H1 (cell line): ENCODE data around the gene CEP85L. TPM values are rescaled to one million over a fixed set of nuclear protein-coding genes. Genes with fewer than 3 reads are reported as not detected.

Experiments
- CTCF ChIA-PET: fragments of 300-600 bp; sonication (Branson Sonifier 250); formaldehyde crosslinking; loops from one replicate; lab custom pipeline; 2021; ENCODE audit not compliant: partially characterized antibody; lab: Charles Lee
- POLR2A ChIA-PET: fragments of 300-600 bp; sonication (Branson Sonifier 250); formaldehyde crosslinking; loops from one replicate; lab custom pipeline; 2021; ENCODE audit warnings: inconsistent platforms; ENCODE audit not compliant: partially characterized antibody; lab: Charles Lee
- DNase-seq, 2 experiments: peaks; one replicate each; pipeline versions ENCODE4 v3.0.0 to v3.0.0-alpha.2; 2010 to 2022; ENCODE audit warnings: low spot score in 2 of 2, low read depth in 1 of 2, mixed read lengths in 1 of 2
- FAIRE-seq: peaks from 2 replicates; lab custom pipeline; 2011; peaks lifted over from hg19 to GRCh38; lab: Jason Lieb, UNC
- H2AFZ ChIP-seq: 2 replicates; pipeline ENCODE4 v1.8.1; 2012; ENCODE audit warnings: low read length, inconsistent platforms
- H2AK5ac ChIP-seq: 2 replicates; pipeline ENCODE4 v1.6.1; 2013; ENCODE audit warnings: low read depth, low read length
- H2BK120ac ChIP-seq: replicated peaks from 2 replicates; pipeline ENCODE3; 2013; ENCODE audit warnings: low read depth, low read length, inconsistent platforms
- H2BK12ac ChIP-seq: 2 replicates; pipeline ENCODE4 v1.6.1; 2013; ENCODE audit warnings: low read depth, low read length
- H2BK15ac ChIP-seq: 2 replicates; pipeline ENCODE4 v1.6.1; 2013; ENCODE audit warnings: low read length
- H2BK20ac ChIP-seq: 2 replicates; pipeline ENCODE4 v1.6.1; 2013; ENCODE audit warnings: low read length
- H2BK5ac ChIP-seq: 2 replicates; pipeline ENCODE4 v1.6.1; 2013; ENCODE audit warnings: low read depth, low read length
- H3K14ac ChIP-seq: 2 replicates; pipeline ENCODE4 v1.6.1; 2013; ENCODE audit warnings: inconsistent platforms; ENCODE audit not compliant: insufficient read length
- H3K18ac ChIP-seq: 2 replicates; pipeline ENCODE4 v1.6.1; 2013; ENCODE audit warnings: low read length; ENCODE audit errors: extremely low read depth
- H3K23ac ChIP-seq: 2 replicates; pipeline ENCODE4 v1.6.1; 2013; ENCODE audit warnings: inconsistent platforms; ENCODE audit not compliant: insufficient read length
- H3K23me2 ChIP-seq: 2 replicates; pipeline ENCODE4 v1.6.1; 2013; ENCODE audit warnings: low read depth, low read length
- H3K27ac ChIP-seq: 2 replicates; pipeline ENCODE4 v1.6.1; 2011; ENCODE audit warnings: low read depth, low read length, inconsistent platforms
- H3K27me3 ChIP-seq, 4 experiments: replicated peaks in 1 of 4; 1 replicate in 1 of 4; 2 replicates in 3 of 4; pipeline versions ENCODE4 v1.6.1 to v1.8.1; 2011 to 2013; ENCODE audit warnings: low read length in 3 of 4, mild to moderate bottlenecking in 3 of 4, inconsistent platforms in 2 of 4, mixed read lengths in 2 of 4, moderate library complexity in 1 of 4; ENCODE audit not compliant: control insufficient read depth in 3 of 4, insufficient read depth in 3 of 4; ENCODE audit errors: extremely low read depth in 1 of 4
- H3K36me3 ChIP-seq, 4 experiments: 2 replicates each; pipeline versions ENCODE4 v1.6.1 to v1.8.1; 2011 to 2013; ENCODE audit warnings: mild to moderate bottlenecking in 4 of 4, low read length in 3 of 4, moderate library complexity in 2 of 4, control low read depth in 1 of 4, inconsistent platforms in 1 of 4; ENCODE audit not compliant: insufficient read depth in 4 of 4, control insufficient read depth in 2 of 4
- H3K4ac ChIP-seq: replicated peaks from 2 replicates; pipeline ENCODE3; 2013; ENCODE audit warnings: low read length, low read depth, mixed read lengths, inconsistent platforms; ENCODE audit not compliant: insufficient read length
- H3K4me1 ChIP-seq, 4 experiments: replicated peaks in 1 of 4; 1 replicate in 1 of 4; 2 replicates in 3 of 4; pipeline versions ENCODE4 v1.6.1 to v1.8.1; 2011 to 2013; ENCODE audit warnings: low read length in 3 of 4, inconsistent platforms in 2 of 4, mixed read lengths in 1 of 4; ENCODE audit not compliant: insufficient read depth in 4 of 4, control insufficient read depth in 3 of 4
- H3K4me2 ChIP-seq, 2 experiments: 2 replicates each; pipeline versions ENCODE4 v1.6.1 to v1.8.1; 2011 to 2013; ENCODE audit warnings: low read depth in 2 of 2, low read length in 2 of 2, control low read depth in 1 of 2, inconsistent platforms in 1 of 2, mild to moderate bottlenecking in 1 of 2; ENCODE audit not compliant: insufficient read depth in 1 of 2
- H3K4me3 ChIP-seq, 4 experiments: fragments of 200-600, 300-600 bp in 1 of 4; sonication (generic), shearing (Covaris generic), sonication (Bioruptor Twin) in 1 of 4; 2 replicates each; pipeline versions ENCODE4 v1.5.1 to v1.8.1; 2011 to 2016; ENCODE audit warnings: low read length in 4 of 4, low read depth in 3 of 4, control low read depth in 2 of 4, inconsistent platforms in 2 of 4, mild to moderate bottlenecking in 2 of 4, mixed read lengths in 1 of 4, moderate library complexity in 1 of 4; ENCODE audit not compliant: insufficient read depth in 2 of 4; ENCODE audit errors: extremely low read depth in 1 of 4
- H3K56ac ChIP-seq: replicated peaks from 2 replicates; pipeline ENCODE3; 2013; ENCODE audit warnings: low read depth, mild to moderate bottlenecking, mixed read lengths, low read length, inconsistent platforms; ENCODE audit not compliant: insufficient read length
- H3K79me1 ChIP-seq: 2 replicates; pipeline ENCODE4 v1.6.1; 2013; ENCODE audit warnings: low read depth, low read length, control low read depth
- H3K79me2 ChIP-seq, 2 experiments: 2 replicates each; pipeline versions ENCODE4 v1.6.1 to v1.8.1; 2012 to 2013; ENCODE audit warnings: low read length in 2 of 2, mild to moderate bottlenecking in 2 of 2, inconsistent platforms in 1 of 2; ENCODE audit not compliant: insufficient read depth in 2 of 2, control insufficient read depth in 1 of 2
- H3K9ac ChIP-seq, 4 experiments: replicated peaks in 1 of 4; 1 replicate in 1 of 4; 2 replicates in 3 of 4; pipeline versions ENCODE4 v1.6.1 to v1.8.1; 2011 to 2013; ENCODE audit warnings: low read depth in 3 of 4, low read length in 3 of 4, control low read depth in 2 of 4, mild to moderate bottlenecking in 2 of 4, moderate library complexity in 2 of 4, inconsistent platforms in 1 of 4; ENCODE audit errors: extremely low read depth in 1 of 4
- H3K9me3 ChIP-seq, 2 experiments: 2 replicates each; pipeline versions ENCODE4 v1.6.1 to v1.8.1; 2012 to 2013; ENCODE audit warnings: mild to moderate bottlenecking in 2 of 2, moderate library complexity in 2 of 2, control low read depth in 1 of 2, inconsistent platforms in 1 of 2, low read depth in 1 of 2, low read length in 1 of 2, mixed read lengths in 1 of 2; ENCODE audit not compliant: insufficient read depth in 2 of 2
- H4K20me1 ChIP-seq, 2 experiments: replicated peaks in 1 of 2; 2 replicates each; pipeline versions ENCODE3 to v1.8.1; 2011 to 2013; ENCODE audit warnings: inconsistent platforms in 2 of 2, low read length in 2 of 2, mild to moderate bottlenecking in 1 of 2; ENCODE audit not compliant: insufficient read depth in 2 of 2, control insufficient read depth in 1 of 2
- H4K5ac ChIP-seq: 2 replicates; pipeline ENCODE4 v1.6.1; 2013; ENCODE audit warnings: low read length, low read depth, mixed read lengths, inconsistent platforms; ENCODE audit not compliant: insufficient read length
- H4K8ac ChIP-seq: 2 replicates; pipeline ENCODE4 v1.8.0; 2013; ENCODE audit warnings: mild to moderate bottlenecking, moderate library complexity, low read length, inconsistent platforms; ENCODE audit not compliant: insufficient read depth; ENCODE audit errors: extremely low read depth
- H4K91ac ChIP-seq: replicated peaks from 2 replicates; pipeline ENCODE3; 2013; ENCODE audit warnings: low read length, mixed read lengths, inconsistent platforms; ENCODE audit not compliant: insufficient read length
- ASH2L ChIP-seq: fragments of 200-600, 300-600 bp; sonication (generic); IDR thresholded peaks from one replicate; pipeline ENCODE4 v1.7.1; 2017; ENCODE audit warnings: low read length
- BACH1 ChIP-seq: IDR thresholded peaks from 2 replicates; pipeline ENCODE4 v1.6.1; 2012; ENCODE audit warnings: low read length, improper control_type of control experiment
- BCL11A ChIP-seq, 2 experiments: IDR thresholded peaks; one replicate each; pipeline ENCODE4 v1.6.1; 2011; ENCODE audit warnings: low read depth in 2 of 2, low read length in 2 of 2, mild to moderate bottlenecking in 2 of 2
- BRCA1 ChIP-seq: IDR thresholded peaks from 2 replicates; pipeline ENCODE4 v1.6.1; 2012; ENCODE audit warnings: low read depth, low read length, improper control_type of control experiment
- FOSL1 ChIP-seq: IDR thresholded peaks from 2 replicates; pipeline ENCODE4 v1.6.1; 2011; ENCODE audit warnings: mild to moderate bottlenecking, low read depth, low read length, moderate library complexity; ENCODE audit not compliant: insufficient read depth
- NANOG ChIP-seq: IDR thresholded peaks from 2 replicates; pipeline ENCODE4 v1.6.1; 2011; ENCODE audit warnings: low read length, low read depth, mild to moderate bottlenecking, inconsistent platforms; ENCODE audit not compliant: insufficient read depth, poor library complexity, severe bottlenecking
- POLR2A ChIP-seq, 2 experiments: IDR thresholded peaks; 1 replicate in 1 of 2; 2 replicates in 1 of 2; pipeline ENCODE4 v1.6.1; 2011; ENCODE audit warnings: low read depth in 2 of 2, low read length in 2 of 2, mild to moderate bottlenecking in 2 of 2; ENCODE audit errors: control extremely low read depth in 1 of 2
- POLR2AphosphoS5 ChIP-seq: IDR thresholded peaks from 2 replicates; pipeline ENCODE4 v1.6.1; 2011; ENCODE audit warnings: low read depth, low read length
- POU5F1 ChIP-seq: IDR thresholded peaks from 2 replicates; pipeline ENCODE4 v1.6.1; 2011; ENCODE audit warnings: low read depth, mild to moderate bottlenecking, low read length, moderate library complexity
- RXRA ChIP-seq: IDR thresholded peaks from 2 replicates; pipeline ENCODE4 v1.6.1; 2011; ENCODE audit warnings: low read depth, mild to moderate bottlenecking, low read length, moderate library complexity; ENCODE audit not compliant: insufficient read depth
- SP2 ChIP-seq: IDR thresholded peaks from 2 replicates; pipeline ENCODE4 v1.6.1; 2012; ENCODE audit warnings: mild to moderate bottlenecking, low read length, inconsistent platforms
- TCF12 ChIP-seq: IDR thresholded peaks from 2 replicates; pipeline ENCODE4 v1.6.1; 2011; ENCODE audit warnings: low read depth, mild to moderate bottlenecking, low read length
- WGBS, 2 experiments: shearing (Covaris generic) in 1 of 2; methylation state at CpG; one replicate each; pipeline versions ENCODE4 v1.1.6 to v1.1.7; 2013 to 2015; ENCODE audit warnings: low lambda C conversion rate in 2 of 2, mixed read lengths in 2 of 2, inconsistent platforms in 1 of 2, low coverage in 1 of 2, missing lambda C conversion rate in 1 of 2; ENCODE audit not compliant: insufficient replicate concordance in 2 of 2, insufficient coverage in 1 of 2, insufficient read length in 1 of 2; ENCODE audit errors: extremely low coverage in 1 of 2, missing lambda C conversion rate in 1 of 2; 5-methylcytosine and 5-hydroxymethylcytosine counted together
- polyA plus RNA-seq, 7 experiments: library from polyadenylated mRNA; depleted of rRNA in 3 of 7; stranded (reverse) in 5 of 7; unstranded in 2 of 7; fragments of >200 nt in 5 of 7; fragments of 200-250 nt in 2 of 7; gene quantifications; 1 replicate in 5 of 7; 2 replicates in 1 of 7; 4 replicates in 1 of 7; pipeline versions ENCODE4 v1.2.1 to v1.2.3, GENCODE V29; 2011 to 2013; ENCODE audit warnings: missing spikeins in 2 of 7, mixed read lengths in 2 of 7
- total RNA-seq: library from RNA; stranded (reverse); fragmentation: NEBNext Ultra II Directional; extraction: Animal tissue kit (Norgen Biotek cat#: 25700); gene quantifications from 2 replicates; pipeline ENCODE4 v1.2.1, GENCODE V29; 2021

CEP85L gene
- total and polyA plus RNA-seq, 2 of the 8 experiments (the other 6 are each of a cell fraction or from before 2014, with no cell fraction given) = 3.2 to 27.6 TPM

DNA sequence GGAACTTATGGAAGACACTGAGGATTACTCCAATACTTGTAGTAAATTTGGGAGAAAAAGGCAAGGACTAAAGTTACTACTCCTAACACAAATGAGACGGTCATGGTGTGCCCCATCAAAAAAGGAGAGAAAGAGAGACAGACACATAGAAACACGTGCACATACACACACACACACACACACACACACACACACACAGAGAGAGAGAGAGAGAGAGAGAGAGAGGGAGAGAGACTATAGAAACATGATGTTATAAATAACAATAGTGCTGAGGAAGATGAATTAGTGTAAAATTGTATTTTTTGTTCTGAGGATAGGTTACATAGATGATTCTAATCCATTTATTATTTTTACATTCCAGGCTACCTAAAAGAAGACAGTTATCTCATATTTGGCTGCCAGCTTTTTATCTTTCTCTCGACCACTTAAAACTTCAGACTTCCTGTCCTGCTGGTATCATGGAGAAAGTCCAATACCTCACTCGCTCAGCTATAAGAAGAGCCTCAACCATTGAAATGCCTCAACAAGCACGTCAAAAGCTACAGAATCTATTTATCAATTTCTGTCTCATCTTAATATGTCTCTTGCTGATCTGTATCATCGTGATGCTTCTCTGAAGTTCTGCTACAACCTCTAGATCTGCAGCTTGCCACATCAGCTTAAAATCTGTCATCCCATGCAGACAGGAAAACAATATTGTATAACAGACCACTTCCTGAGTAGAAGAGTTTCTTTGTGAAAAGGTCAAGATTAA lies 92.8 kb downstream of the CEP85L start:
- no peaks in the 10 kb centered on the region for H3K79me1 ChIP-seq
- DNase-seq (no peak), FAIRE-seq (no peak)
- no peaks in the 10 kb centered on the region for H3K27me3 ChIP-seq
- H2BK5ac ChIP-seq = no peak overlapping the region
- H2BK15ac ChIP-seq = no peak overlapping the region
- H3K18ac ChIP-seq = no peak overlapping the region
- no peak overlapping the region for H3K27ac ChIP-seq
- no peak overlapping the region for H2BK12ac ChIP-seq
- H4K20me1 ChIP-seq = peaks cover 0 to 2% of the 10 kb centered on the region in 2 experiments
- peaks cover 0 to 34% of the 10 kb centered on the region in 2 experiments; a peak in 2 of 4 replicates for H3K79me2 ChIP-seq
- TF ChIP-seq TCF12 (no peak), SP2 (no peak), RXRA (no peak), POLR2A (IDR thresholded peaks at IDR 0.05; ENCODE audit: control extremely low read depth in 1 of 2, low read depth in 2 of 2, low read length in 2 of 2) (no peak), POU5F1 (no peak), ASH2L (no peak), BCL11A (IDR thresholded peaks at IDR 0.05; ENCODE audit: low read depth in 2 of 2, low read length in 2 of 2) (no peak), POLR2AphosphoS5 (no peak), FOSL1 (no peak), NANOG (no peak), BACH1 (no peak), BRCA1 (no peak)
- no peak overlapping the region for H4K5ac ChIP-seq
- no peak overlapping the region for H4K8ac ChIP-seq
- no peak overlapping the region for H3K4ac ChIP-seq
- H2AK5ac ChIP-seq = no peak overlapping the region
- H3K56ac ChIP-seq = no peak overlapping the region
- H3K9ac ChIP-seq = no peak overlapping the region
- H3K4me2 ChIP-seq = no peak overlapping the region
- 85% methylated on average over 5 of the region's 6 CpGs; no CpG with 5 or more reads in 1 of the 2 experiments for WGBS, 2 experiments
- H3K4me1 ChIP-seq = no peaks in the 10 kb centered on the region; a peak in 1 of 7 replicates
- no peaks in the 10 kb centered on the region for H3K23me2 ChIP-seq
- no peak overlapping the region for H3K23ac ChIP-seq
- H3K14ac ChIP-seq = no peak overlapping the region
- H3K4me3 ChIP-seq = no peak overlapping the region
- no peak overlapping the region for H2AFZ ChIP-seq
- ChIA-PET POLR2A (no interaction called here), CTCF (no interaction called here)
- H3K36me3 ChIP-seq = no peaks in the 10 kb centered on the region
- H2BK20ac ChIP-seq = no peak overlapping the region
- H3K9me3 ChIP-seq = no peaks in the 10 kb centered on the region
- H4K91ac ChIP-seq = no peak overlapping the region
- H2BK120ac ChIP-seq = no peak overlapping the region
